NK-92 treated with Interleukin-12 subunit alpha and Interleukin-12 subunit beta, amount 100 ng/mL, for 24 hours (cell line): ENCODE data around the gene VWA3B.
"Not testable (repeated sequence)": the region's sequence is repeated elsewhere in the genome, so short reads cannot be mapped to it uniquely, and the experiment has no call there.

Experiments
- DNase-seq: peaks from one replicate; lab custom pipeline; 2025; lab: John Stamatoyannopoulos, UW

The VWA3B gene

GRCh38 chr2:98298683-98299164 is 211.8 kb downstream of the VWA3B start:
- DNase-seq = no peak

DNA sequence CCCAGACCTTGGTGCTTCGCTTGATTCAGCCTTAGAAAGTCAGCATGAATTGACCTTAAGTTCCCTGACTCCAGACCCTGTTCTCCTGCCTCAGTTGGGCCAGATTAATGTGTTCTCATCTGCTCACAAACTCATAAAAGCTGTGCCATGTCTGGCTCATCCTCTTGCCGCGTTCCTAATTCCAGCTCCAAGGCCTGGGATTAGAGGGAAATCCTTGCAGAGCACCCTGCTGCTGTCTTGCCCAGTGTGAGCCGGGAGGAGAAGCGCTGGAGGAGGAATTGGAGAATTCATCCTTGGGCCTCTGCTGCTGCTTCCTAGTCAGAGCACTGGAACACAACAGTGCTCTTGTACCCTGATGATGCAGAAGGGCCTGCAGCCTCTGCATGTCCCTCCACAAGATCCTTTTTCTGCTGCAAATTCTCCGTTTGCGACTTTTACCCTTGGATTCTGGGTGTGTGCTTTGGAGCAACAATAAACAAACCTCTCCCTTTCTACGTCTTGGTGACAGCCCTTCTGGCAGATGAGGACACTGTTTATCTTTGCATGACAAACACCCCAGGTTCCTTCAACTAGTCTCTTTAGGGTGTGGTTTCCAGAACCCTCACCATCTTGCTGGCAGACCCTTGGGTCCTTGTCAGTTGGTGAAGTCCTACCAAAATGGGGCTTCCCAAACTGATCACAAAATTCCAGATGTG is 212.4 kb downstream of the VWA3B start:
- no peak for DNase-seq

DNA sequence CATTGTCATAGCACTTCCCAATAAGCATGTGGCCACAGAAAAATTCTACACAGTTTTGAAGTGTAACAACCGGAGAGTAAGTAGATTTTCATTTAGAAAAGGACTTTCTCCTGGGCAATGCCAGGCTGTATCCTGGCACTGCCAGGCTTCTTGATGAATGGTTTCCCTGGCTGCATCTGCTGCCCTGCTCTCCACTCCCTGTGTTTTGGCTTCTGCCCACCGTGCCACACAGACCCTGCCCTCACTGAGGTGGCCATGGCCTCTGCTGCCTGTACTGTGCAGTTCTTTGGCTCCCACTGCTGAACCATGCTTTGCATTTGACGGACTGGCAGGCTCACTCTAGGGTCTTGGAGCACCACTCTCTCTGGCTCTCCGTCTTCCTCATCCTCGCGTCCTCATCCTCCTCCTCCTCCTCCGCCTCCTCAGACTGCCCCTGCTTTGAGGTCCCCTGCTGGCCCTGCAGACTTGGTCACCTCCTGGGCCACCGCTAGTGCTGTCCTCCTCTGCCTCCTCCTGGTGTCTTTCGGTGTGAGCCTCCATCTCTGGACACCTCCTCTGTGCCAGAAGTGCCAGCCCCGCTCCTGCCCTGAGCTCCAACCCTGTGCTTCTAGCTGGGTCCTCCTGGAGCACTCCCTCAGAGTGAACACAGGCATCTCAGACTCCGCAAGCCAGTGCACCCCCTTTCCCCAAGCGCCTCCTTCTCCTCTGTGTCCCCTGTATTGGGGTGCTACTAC is 213.3 kb downstream of the VWA3B start:
- DNase-seq = no peak

- no peak for DNase-seq
Measured at GRCh38 chr2:98301469-98301868, 214.5 kb downstream of the VWA3B start.

- not testable (repeated sequence) for DNase-seq
Measured at GRCh38 chr2:98307131-98307696, 220.2 kb downstream of the VWA3B start.

GRCh38 chr2:98308068-98308467 is 221.1 kb downstream of the VWA3B start:
- DNase-seq = no peak

DNA sequence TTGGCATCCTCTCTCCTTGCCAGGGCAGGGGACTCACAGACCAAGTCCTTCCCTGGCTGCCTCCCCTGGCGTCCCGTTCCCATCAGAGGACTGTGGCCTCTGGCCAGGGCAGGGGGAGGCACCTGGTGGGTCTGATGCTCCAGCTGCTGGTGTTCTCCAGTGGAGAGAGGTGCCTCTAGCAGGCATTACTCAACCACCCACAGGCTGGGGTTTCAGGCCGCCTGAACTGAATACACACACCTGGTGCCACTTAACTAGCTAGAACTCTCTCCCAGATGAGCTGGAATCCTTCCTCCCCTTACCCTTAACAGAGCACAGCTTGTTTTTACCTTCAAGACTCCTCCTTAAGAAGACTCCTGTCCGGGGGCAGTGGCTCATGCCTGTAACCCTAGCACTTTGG is 221.6 kb downstream of the VWA3B start:
- no peak for DNase-seq

DNA sequence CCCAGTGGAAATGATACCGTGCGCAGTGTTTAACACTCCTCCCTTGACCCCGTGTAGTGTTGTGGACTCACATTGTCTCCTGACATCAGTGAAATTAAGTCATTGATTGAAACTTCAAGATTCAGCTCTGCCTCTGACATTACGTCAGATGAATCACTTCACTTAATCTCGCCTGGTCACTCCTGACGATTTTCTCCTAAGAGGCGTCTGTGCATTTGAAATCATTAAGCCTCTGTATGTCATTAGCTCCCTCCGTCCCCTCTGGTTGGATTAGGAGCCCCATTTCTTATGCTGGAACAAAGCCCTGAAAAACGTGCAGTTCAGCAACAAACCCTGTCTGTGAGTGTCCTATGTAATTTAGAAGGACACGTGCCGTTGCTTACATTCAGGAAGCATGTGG is 222.6 kb downstream of the VWA3B start:
- DNase-seq = no peak

DNA sequence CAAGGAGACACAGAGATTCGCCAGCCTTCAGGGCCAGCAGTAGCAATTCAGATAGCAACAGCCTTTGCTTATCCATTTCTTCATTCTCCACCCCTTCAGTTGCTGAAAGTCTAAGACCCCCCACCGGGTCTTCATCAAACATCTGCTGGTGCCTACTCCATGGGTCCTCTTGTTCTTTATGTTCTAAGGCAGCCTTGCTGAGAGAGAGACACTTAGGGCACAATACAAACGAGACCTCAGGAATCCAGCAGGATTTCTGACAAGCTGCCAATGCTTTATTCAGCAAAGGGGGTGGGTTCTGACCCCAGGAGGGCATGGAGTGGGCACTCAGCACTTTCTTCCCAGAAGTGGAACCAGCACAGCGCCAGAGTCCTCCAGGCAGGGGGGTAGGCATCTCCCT is 223.0 kb downstream of the VWA3B start:
- DNase-seq = no peak

DNA sequence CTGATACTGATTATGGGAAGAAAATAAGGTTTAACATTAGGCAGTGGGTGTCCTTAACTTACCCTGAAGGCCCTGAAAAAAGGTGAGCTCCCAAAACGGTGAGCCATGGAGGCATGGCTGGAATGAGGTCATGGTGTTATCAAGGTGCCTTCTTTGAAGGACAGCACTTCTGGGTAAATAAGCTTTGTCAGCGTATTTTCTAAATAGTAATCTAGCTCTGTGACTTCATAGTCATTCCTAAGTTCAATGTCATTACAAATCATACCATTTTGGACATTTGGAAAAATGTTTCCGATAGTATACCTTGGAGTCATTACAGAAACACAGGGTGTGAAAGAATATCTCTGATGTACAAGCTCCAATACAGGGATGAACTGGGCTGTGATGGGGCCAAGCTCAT is 224.1 kb downstream of the VWA3B start:
- no peak for DNase-seq

DNA sequence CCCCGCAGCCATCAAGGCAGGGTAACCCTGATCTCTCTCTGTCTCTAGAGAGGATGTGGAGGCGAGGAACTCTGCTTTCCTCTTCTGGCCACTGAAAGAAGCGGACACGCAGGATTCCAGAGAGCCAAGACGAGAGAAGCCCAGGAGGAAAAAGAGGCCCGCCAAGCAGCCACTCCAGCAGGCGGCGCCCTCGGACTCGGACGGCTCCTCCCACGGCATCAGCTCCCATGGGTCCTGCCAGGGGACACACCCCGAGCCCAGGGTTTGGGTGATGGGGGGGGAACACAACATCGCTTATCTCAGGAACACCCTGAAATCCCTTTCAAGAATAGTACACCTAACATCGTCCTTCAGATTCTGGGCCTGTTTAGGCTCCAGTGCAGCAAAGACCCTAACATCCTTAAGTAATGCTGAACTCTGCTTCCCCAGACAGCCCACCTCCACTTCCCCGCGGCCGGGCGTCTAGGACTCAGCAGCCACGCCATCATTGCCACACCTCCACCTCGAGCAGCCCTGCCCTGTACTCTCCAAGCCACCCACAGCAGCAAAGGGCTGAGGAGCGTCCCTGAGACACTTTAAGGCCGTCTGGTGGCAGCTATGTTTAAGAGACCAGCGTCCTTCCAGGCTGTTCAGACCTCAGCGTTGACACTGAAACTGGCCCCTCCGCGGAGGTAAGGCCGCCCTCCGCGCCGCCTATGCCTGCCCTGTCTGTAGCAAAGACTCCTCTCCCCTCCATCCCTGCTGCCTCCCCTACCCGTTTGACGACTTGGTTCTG is 225.0 kb downstream of the VWA3B start:
- no peak for DNase-seq

GRCh38 chr2:98313492-98314250 is 226.7 kb downstream of the VWA3B start:
- no peak for DNase-seq

DNA sequence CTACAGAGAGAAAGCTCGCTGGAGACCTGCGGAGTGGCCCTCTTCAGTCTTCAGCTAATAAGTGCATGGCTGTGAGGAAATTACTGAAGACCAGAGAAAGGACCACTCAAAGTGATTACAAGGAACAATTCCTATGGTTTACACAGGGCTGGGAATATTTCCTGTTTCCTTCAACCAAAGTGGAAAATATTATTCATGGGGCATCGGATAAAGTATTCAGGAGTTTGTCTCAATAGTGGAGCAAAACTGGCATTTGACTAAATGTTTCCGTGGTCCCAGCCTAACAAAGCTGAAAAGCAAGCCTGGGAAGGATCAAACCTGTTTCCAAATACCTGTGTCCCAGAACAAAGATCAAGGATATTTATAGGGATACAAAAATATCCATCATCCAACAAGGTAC is 227.3 kb downstream of the VWA3B start:
- no peak for DNase-seq

DNA sequence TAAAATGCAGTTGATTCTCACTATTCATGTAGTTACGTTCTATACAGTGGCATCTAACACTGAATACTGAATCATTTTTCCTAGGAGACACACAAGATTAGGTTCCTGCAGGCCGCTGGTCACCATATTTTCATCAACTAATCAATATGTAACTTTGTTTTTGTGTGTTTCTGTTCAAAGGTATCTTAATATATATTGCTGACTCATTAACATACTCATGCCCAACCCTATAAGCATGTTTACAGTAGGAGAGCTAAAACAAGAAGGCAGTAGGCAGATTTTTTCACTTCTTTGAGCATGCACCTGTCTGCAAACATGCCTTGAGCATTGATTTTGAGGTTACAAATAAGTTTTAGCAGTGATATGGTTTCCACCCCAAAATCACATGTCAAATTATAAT is 229.0 kb downstream of the VWA3B start:
- no peak for DNase-seq

GRCh38 chr2:98317214-98317613 is 230.2 kb downstream of the VWA3B start:
- no peak for DNase-seq

DNA sequence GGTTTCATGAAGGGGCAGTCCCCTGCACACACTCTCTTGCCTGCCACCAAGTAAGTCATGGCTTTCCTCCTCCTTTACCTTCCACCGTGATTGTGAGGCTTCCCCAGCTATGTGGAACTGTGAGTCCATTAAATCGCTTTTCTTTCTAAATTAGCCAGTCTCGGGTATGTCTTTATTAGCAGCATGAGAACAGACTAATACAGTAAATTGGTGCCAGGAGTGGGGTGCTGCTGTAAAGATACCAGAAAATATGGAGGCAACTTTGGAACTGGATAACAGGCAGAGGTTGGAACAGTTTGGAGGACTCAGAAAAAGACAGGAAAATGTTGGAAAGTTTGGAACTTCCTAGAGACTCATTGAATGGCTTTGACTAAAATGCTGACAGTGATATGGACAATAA is 233.2 kb downstream of the VWA3B start:
- not testable (repeated sequence) for DNase-seq

DNA sequence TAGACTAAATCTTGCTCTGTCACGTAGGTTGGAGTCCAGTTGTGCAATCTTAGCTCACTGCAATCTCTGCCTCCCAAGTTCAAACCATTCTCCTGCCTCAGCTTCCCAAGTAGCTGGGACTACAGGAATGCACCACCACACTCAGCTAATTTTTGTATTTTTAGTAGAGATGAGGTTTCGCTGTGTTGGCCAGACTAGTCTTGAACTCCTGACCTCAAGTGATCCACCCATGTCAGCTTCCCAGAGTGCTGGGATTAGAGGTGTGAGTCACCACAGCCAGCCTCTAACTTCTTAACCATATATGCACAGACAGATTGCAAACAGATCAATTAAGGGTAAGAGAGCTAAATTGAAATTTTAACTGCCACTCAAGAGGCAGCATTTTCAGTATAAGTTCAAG is 237.2 kb downstream of the VWA3B start:
- no peak for DNase-seq

GRCh38 chr2:98327776-98328175 is 240.8 kb downstream of the VWA3B start:
- no peak for DNase-seq

DNA sequence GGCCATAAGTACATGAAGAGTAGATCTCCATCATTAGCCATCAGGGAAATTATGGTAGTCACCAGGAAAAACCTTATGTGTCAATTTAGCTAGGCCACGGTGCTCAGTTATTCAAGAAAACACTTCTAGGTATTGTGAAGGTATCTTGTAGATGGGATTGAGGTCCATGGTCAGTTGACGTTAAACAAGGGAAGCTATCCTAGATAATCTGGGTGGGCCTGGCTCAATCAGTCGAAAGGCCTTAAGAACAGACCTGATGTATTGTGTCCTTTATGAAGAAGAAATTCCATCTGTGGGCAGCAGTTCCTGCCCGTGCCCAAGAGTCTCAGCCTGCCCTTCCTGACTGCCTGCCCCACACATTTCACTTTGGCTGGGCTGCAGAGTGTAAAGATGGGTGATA is 242.6 kb downstream of the VWA3B start:
- DNase-seq = no peak

- DNase-seq = no peak
Measured at GRCh38 chr2:98332989-98333388, 246.0 kb downstream of the VWA3B start.

- no peak for DNase-seq
Measured at GRCh38 chr2:98333922-98334321, 247.0 kb downstream of the VWA3B start.
